T-helper 2 cell treated with Interferon-gamma antibody and Interleukin-4, amounts not matched to agents 5 μg/mL and 100 μg/mL, for 36 hours (primary cell): ENCODE data around the gene KIF26B.

Experiments used
- DNase-seq: peaks from one replicate; pipeline ENCODE4 v3.0.0; 2021; ENCODE audit warnings: low spot score
- H3K27ac Mint-ChIP-seq: one replicate; pipeline ENCODE4 v1.8.0; 2021; ENCODE audit warnings: mild to moderate bottlenecking, mixed read lengths
- H3K27me3 Mint-ChIP-seq: one replicate; pipeline ENCODE4 v1.8.0; 2021; ENCODE audit warnings: low read depth, mixed read lengths
- H3K36me3 Mint-ChIP-seq: one replicate; pipeline ENCODE4 v1.8.0; 2021; ENCODE audit warnings: low read depth, mixed read lengths
- H3K4me1 Mint-ChIP-seq: one replicate; pipeline ENCODE4 v1.8.0; 2021; ENCODE audit warnings: low read depth, mixed read lengths
- H3K4me3 Mint-ChIP-seq: one replicate; pipeline ENCODE4 v1.8.0; 2022; ENCODE audit warnings: mild to moderate bottlenecking, moderate library complexity, mixed read lengths
- H3K9me3 Mint-ChIP-seq: one replicate; pipeline ENCODE4 v1.8.0; 2021; ENCODE audit warnings: mixed read lengths

The KIF26B gene

DNA sequence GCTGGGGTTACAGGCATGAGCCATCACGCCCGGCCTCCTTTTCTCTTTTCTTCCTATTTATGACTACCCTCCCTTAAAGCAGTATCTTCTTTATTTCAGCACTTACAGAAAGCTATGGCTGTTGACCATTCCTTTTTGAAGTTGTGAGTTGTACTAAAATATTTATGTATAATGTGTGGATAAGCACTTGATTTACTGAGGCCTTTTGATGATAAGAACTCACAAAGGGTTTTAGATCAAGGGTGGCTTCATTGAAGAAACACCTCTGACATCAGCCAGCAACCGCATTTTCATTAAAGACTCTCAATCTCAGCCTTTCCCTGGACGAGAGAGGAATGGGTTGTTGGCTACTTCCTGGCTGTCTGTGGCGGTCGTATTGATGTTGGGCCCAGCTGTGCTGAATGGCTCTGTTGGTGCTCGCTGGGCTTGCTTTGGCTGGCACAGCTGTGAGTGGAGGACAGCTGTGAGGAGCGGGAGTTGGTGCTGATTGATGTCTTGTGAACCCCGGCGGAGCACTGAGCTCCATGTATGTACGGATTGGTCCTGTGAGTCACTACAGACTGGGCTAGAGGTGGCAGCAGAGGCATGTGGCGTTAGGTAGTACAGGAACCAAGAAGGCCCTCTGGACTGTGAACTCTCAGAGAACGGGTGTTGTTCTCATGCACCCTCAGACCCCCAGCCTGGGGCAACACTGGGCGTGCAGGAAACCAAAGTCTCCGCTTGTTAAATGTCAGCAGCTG lies 208.8 kb downstream of the KIF26B start:
- no peaks in the 10 kb centered on the region for H3K9me3 Mint-ChIP-seq
- no peak overlapping the region for H3K27ac Mint-ChIP-seq
- H3K27me3 Mint-ChIP-seq = peaks cover 4% of the 10 kb centered on the region
- no peaks in the 10 kb centered on the region for H3K4me1 Mint-ChIP-seq
- H3K36me3 Mint-ChIP-seq = no peaks in the 10 kb centered on the region
- H3K4me3 Mint-ChIP-seq = no peak overlapping the region
- no peak for DNase-seq

DNA sequence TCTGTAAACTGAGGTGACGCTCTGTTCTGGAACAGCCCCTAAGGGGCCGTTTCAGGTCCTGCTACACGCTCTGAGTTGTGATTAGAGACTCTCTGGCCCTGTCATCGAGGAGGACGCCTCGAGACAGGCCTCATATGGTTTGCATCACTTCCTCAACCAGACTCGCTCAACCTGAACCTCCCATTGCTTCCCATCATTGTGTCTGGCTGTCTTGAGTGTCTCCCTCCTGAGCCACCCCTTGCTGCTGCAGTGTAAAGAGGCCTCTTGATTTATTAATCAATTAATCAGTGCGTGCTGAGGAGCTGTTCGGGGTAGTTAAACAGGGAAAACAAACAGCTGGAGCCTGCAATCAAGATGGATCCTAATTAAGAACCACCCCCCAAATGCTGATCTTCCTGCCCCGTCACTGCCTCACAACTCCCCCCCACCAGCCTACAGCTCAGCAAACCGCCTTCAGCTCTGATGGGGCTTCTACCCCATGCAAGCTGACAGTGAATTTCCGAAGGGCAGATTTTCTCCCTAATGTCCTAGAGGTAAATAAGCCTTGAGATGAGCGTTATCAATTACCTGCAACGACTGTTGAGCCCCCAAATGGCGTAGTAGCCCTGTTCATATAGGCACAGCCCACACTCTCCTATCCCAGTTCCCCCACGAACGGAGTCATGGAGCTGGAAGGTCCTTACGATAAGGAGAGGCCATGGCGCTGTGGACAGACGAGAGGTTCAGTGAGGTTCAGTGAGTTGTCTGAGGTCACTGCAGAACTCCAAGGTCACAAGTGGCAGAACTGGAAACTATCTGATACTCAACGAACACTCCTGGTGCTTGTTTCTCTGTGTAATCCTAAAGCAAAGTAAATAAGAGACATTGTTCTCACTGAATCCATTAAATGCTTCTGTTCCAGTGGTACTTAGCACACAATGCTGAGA lies 210.6 kb downstream of the KIF26B start:
- no peaks in the 10 kb centered on the region for H3K36me3 Mint-ChIP-seq
- no peak overlapping the region for H3K27ac Mint-ChIP-seq
- DNase-seq = no peak
- H3K27me3 Mint-ChIP-seq = peaks cover 4% of the 10 kb centered on the region
- H3K4me3 Mint-ChIP-seq = no peak overlapping the region
- no peaks in the 10 kb centered on the region for H3K9me3 Mint-ChIP-seq
- H3K4me1 Mint-ChIP-seq = no peaks in the 10 kb centered on the region

DNA sequence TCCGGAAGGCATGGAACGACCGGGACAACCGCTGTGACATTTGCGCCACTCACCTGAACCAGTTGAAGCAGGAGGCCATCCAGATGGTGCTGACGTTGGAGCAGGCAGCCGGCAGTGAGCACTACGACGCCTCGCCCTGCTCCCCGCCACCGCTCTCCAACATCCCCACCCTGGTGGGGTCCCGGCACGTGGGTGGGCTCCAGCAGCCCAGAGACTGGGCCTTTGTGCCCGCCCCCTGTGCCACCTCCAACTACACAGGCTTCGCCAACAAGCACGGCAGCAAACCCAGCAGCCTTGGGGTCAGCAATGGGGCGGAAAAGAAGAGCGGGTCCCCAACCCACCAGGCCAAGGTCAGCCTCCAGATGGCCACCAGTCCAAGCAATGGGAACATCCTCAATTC lies 212.1 kb downstream of the KIF26B start:
- no peak overlapping the region for H3K27ac Mint-ChIP-seq
- no peaks in the 10 kb centered on the region for H3K36me3 Mint-ChIP-seq
- no peak for DNase-seq
- H3K4me1 Mint-ChIP-seq = no peaks in the 10 kb centered on the region
- no peaks in the 10 kb centered on the region for H3K9me3 Mint-ChIP-seq
- H3K27me3 Mint-ChIP-seq = peaks cover 4% of the 10 kb centered on the region
- H3K4me3 Mint-ChIP-seq = no peak overlapping the region

DNA sequence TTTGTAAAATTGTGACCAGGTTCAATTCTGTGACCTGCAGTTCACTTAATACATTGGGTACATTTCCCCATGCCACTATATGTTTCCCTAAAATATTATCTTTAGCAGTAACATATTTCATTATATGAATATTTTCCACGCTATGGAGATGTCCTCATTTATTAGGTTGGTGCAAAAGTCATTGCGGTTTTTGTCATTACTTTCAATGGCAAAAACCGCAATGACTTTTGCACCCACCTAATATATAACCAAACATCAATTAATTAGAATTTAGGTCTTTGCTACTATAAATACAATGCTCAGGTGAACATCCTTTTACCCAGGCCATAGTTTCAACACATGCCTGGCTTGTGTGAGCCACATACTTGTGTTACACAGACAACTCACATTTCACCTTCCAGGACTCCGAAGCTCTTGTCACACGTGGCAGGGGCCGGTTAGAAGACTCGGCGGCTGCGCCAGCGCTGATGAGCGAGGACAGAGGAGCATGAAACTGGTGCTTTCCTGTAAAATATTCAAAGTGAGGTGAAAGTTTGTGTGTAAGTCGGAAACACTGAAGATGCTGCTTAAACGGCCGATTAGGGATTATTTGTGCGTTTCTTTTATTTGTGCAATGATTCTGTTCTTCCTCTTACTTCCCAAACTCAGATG lies 215.5 kb downstream of the KIF26B start:
- no peaks in the 10 kb centered on the region for H3K36me3 Mint-ChIP-seq
- no peak overlapping the region for H3K4me3 Mint-ChIP-seq
- H3K9me3 Mint-ChIP-seq = no peaks in the 10 kb centered on the region
- no peak for DNase-seq
- no peak overlapping the region for H3K27ac Mint-ChIP-seq
- H3K27me3 Mint-ChIP-seq = peaks cover 3% of the 10 kb centered on the region
- H3K4me1 Mint-ChIP-seq = no peaks in the 10 kb centered on the region

DNA sequence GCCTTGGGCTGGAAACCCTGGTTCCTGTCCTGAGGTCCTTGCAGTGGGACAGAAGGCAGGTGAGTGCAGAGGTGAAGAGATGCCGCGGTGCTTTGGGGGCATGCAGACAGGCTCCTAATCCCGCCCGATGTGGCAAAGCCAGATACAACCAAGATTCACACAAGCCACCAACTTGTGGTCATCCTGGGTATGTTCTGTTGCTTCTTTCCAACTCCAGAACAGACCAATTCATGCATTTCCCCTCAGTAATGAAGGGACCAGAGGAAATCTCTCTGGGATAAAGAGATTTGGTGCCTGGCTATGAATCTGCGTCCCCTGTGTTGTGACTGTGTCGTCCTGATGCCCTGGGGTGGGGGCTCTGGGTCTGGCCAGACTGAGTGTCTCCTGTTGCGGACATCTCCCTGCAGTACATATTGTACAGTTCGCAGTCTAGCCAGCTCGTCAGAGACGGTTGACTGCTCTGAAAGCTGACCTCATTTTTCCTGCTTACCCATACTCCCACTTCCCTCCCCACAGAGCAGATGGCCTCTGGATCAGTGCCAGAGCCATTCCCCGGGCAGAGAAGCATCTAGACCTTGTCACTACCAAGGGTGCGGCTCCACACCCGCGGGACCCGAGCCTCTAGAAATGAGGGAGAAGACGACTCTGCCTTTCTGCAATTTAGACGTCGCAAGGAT lies 216.3 kb downstream of the KIF26B start:
- no peak for DNase-seq
- Mint-ChIP-seq H3K36me3 (no peaks in the 10 kb centered on the region), H3K27me3 (peaks cover 4% of the 10 kb centered on the region), H3K4me3 (no peak overlapping the region), H3K4me1 (no peaks in the 10 kb centered on the region), H3K9me3 (no peaks in the 10 kb centered on the region), H3K27ac (no peak overlapping the region)

DNA sequence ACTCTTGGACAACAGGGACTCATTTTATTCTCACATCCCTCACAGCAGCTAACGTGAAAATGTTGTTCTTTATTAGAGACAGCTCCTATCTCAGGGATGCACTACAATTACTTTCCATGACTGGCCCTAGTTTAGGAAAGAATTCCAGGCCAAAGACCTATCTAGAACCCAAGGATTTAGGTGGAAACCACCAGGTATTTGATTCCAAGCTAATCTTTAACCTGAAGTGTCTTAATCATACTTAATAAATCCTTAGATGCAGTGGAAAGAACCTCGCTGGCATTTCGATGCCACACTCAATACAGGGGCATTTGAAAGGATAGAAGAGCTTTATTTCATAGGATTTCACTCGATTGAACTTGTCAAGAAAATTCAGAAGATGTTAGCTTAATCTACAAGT lies 218.3 kb downstream of the KIF26B start:
- Mint-ChIP-seq H3K9me3 (no peaks in the 10 kb centered on the region), H3K4me3 (no peak overlapping the region), H3K36me3 (no peaks in the 10 kb centered on the region), H3K4me1 (peaks cover 6% of the 10 kb centered on the region), H3K27me3 (peaks cover 4% of the 10 kb centered on the region), H3K27ac (no peak overlapping the region)
- DNase-seq = no peak

DNA sequence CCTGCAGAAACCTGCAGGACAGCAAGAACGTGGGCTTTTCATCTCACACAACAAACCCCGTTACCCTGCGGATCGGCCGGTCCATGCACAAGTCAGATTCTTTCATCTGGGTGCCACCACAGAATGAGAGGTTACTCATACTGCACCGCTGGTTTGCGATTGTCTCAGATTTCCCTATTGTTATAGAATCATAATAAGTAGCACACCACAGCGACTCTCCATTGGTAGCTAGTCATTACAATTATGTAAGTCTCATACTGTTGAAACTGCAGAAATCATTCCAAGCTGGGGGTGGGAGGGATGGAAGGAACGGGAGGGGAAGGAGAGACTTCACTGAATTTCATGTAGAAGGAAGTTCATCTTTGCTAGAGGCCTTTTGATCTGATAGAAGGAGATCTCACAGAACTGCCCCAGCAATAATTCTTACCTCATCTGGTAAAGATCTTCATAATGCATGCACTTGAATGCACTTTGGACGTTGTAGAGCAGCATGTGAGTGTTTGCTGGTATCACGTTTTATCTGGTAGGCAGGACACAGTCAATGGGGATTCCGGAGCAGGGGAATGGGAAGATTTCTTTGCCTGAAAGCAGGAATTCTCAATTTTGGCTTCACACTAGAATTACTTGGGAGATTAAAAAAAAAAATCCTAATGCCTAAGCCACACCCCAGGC lies 221.1 kb downstream of the KIF26B start:
- Mint-ChIP-seq H3K4me3 (no peak overlapping the region), H3K27ac (no peak overlapping the region), H3K27me3 (peaks cover 4% of the 10 kb centered on the region), H3K9me3 (no peaks in the 10 kb centered on the region), H3K4me1 (peaks cover 15% of the 10 kb centered on the region), H3K36me3 (no peaks in the 10 kb centered on the region)
- DNase-seq = no peak

DNA sequence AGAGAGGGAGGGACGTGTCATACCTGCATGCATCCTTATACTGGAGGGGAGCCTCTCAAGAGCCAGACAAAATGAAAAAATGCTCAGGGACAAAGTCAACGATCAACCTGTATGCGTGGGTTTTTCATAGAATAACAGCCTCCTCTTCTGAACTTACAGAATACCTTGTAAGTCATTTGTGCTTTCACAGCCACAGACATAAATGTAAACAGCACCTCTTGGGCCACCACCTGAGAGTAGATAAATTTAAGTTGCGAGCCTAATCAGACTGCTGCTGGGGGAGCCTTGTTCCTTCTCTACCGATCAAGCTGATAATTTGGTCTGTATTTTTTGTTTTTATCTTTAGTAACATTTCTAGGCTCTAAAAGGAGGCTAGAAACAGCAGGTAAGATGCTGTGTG lies 223.1 kb downstream of the KIF26B start:
- DNase-seq = no peak
- Mint-ChIP-seq H3K27ac (peak overlapping the region; percentile 58), H3K9me3 (no peaks in the 10 kb centered on the region), H3K27me3 (peaks cover 4% of the 10 kb centered on the region), H3K36me3 (no peaks in the 10 kb centered on the region), H3K4me1 (peaks cover 15% of the 10 kb centered on the region), H3K4me3 (no peak overlapping the region)

DNA sequence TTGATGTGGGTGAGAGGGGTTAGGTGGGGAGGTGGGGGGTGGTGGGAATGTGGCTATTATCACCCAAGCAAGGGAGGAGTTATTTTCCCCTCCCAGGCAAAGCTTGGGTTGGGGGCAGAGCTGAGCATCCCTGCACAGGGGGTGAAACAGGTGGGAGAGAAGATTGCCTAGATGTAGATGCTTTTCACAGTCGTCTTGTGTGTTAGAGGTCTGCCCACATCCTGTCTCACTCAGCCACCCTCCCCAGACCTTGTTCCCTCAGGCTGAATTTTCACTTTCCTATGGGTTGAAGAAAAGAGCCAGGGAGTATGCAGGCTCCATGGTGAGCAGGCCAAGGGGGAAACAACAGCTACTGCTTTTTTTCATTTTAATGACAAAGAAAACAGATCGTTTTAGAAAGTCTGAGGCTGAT lies 223.5 kb downstream of the KIF26B start:
- DNase-seq = peak; percentile 13
- Mint-ChIP-seq H3K27me3 (peaks cover 7% of the 10 kb centered on the region), H3K4me3 (no peak overlapping the region), H3K36me3 (no peaks in the 10 kb centered on the region), H3K4me1 (peaks cover 15% of the 10 kb centered on the region), H3K27ac (no peak overlapping the region), H3K9me3 (no peaks in the 10 kb centered on the region)

DNA sequence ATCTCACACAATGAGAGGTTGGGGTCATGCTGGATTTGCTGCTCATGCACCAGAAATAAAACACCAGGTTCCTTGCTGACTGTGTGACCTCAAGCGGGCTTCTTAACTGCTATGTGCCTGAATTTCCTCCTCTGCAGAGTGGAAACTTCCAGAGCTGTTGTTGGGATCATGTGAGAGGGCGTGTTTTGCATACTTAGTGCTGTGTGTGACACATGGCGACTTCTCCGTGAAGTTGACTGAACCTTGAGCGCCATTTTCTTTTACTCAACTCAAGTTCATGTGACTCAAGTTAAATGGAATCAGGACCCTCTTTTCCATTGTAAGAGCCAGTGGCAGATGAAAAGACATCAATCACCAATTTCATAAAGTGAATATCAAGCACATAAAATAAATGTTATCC lies 224.0 kb downstream of the KIF26B start:
- H3K27ac Mint-ChIP-seq = no peak overlapping the region
- peaks cover 15% of the 10 kb centered on the region for H3K4me1 Mint-ChIP-seq
- H3K4me3 Mint-ChIP-seq = no peak overlapping the region
- no peak for DNase-seq
- peaks cover 7% of the 10 kb centered on the region for H3K27me3 Mint-ChIP-seq
- H3K9me3 Mint-ChIP-seq = no peaks in the 10 kb centered on the region
- H3K36me3 Mint-ChIP-seq = no peaks in the 10 kb centered on the region

DNA sequence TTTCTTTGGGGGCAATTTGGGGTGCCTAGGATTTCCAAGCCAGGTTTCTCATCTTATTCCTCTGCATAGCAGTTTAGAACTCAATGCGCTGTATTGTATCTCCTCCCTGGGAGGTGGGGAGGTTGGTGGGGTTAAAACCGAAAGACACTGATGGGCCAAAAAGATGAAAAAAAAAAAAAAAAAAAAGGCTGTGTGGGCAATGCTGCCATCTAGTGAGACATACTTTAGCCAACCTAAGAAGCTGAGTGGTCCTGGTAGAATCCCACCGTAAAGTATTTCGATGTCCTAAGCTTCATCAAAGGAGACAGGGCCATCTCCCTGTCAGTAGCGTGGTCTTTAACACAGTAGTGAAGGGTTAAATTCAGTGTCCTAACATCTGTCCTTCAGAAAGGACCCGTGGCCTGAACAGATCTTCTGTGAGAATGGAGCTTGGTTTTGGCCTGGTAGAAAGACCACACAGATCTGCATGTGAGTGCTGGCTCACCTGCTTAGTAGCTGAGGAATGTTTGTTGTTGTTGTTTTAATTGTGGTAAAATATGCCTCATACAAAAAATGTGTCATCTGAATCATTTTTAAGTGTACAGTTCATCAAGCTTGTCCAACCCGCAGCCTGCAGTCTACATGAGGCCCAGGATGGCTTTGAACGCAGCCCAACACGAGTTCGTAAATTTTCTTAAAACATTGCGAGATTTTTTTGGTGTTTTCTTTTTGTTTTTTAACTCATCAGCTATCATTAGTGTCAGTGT lies 226.2 kb downstream of the KIF26B start:
- H3K4me3 Mint-ChIP-seq = no peak overlapping the region
- peaks cover 15% of the 10 kb centered on the region for H3K27me3 Mint-ChIP-seq
- H3K27ac Mint-ChIP-seq = no peak overlapping the region
- no peaks in the 10 kb centered on the region for H3K9me3 Mint-ChIP-seq
- no peaks in the 10 kb centered on the region for H3K36me3 Mint-ChIP-seq
- peaks cover 15% of the 10 kb centered on the region for H3K4me1 Mint-ChIP-seq
- no peak for DNase-seq

DNA sequence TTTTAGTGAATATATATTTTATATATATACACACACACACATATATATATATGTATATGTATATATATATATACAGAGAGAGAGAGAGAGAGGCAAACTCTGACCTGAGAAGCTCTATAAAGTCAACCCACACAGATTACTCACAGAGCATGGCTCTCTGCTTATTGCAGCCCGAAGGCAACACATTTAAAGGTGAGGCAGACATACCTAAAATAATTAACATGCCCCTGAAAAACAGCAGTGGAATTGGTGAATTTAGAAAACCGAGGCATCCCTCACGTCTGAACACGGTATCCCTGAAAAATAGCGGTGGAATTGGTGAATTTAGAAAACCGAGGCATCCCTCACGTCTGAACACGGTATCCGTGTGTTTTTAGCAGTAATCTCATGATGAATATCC lies 228.2 kb downstream of the KIF26B start:
- no peak for DNase-seq
- Mint-ChIP-seq H3K9me3 (no peaks in the 10 kb centered on the region), H3K27ac (no peak overlapping the region), H3K27me3 (peaks cover 19% of the 10 kb centered on the region), H3K4me1 (peaks cover 11% of the 10 kb centered on the region), H3K36me3 (no peaks in the 10 kb centered on the region), H3K4me3 (no peak overlapping the region)
